GM21619 (cell line): ENCODE data around the gene MACROD2.

ENCODE experiments used
- ATAC-seq: cut with Tn5 transposase; IDR thresholded peaks from one replicate; pipeline ENCODE4 v1.9.1; 2021; ENCODE audit not compliant: unreplicated experiment

The MACROD2 gene

DNA sequence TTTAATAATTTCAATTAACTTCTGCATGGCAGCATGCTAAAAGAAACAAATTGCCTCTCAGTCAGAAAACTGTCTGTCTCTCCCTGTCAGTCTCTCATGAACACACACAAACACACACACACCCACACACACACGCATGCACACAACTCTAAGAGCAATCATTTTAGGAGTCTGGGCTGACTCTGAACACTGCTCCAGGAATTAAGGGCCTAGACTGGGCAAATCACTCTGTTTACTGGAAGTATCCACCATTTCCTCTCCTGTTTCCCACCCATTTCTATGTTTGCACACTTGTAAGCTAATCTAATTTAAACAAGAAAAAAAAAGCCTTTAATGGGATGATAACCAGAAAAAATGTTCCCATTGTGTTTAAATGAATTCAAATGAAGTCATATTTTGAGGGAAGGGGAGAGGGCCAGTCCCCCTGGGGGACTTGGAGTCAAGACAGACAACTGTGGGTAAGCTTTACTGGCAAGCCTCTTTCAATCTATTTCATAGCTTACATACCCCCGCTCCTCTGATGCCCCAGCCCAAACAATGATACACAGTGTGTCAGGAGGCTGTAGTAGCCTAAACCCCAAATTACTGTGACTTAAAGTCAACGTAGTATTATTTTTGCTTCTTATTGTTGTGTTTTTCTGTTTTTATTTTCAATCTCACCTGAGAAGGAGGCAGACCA lies 789.9 kb downstream of the MACROD2 start:
- ATAC-seq: no peak

DNA sequence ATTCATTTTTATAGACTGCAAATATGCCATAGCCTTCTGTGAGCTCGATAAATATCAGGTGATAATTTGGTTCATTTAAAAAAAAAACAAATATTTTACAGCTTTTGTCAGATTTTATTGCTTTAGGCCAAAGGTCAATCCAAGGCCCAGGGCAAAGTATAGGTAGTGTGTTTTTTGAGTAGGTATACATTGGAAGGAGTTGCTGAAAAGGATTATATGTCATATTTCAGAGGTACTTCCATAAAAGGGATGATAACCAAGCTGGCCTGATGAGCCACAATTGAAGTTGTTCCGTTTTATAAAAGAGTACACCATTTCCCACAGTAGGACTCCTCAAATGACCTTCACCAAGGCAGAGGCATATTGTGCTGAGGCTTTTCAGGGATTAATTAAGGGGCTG lies 794.9 kb downstream of the MACROD2 start:
- no peak for ATAC-seq

DNA sequence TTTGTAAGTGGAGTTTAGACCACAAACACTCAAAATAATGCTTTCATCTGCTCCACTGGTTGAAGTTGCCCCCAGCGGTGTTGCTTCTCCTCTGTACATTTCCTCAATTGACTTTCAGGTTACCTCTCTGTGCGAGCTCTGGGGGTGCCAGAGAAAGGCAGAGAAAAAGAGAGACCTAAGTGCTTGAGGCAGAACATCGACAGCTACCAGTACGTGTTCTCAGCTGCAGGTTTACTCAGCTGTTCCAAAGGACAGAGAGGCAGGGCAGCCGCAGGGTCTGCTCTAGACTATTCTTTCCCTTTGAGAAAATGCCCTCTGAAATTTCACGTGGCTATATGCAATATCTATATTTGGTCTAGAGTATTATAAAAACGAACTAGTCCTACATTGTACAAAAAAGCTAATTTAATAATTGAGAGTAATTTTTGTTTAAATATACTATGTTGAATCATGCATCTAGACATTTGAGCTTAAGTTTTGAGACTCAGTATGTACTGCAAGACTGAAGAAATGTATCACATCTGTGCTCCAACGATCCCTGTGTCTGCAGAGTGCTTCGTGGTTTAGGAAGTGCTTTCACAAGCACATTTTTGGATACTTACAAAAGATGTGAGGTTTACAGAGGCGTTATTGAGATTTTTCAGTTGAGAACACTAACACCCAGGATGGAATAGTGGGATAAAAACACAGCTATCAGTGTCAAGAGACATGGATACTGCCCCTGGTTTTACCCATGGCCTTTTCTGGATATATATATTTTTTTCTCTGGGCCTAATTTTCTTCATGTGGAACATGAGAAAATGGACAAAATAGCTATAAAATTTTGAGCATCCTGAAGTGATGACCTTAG lies 795.7 kb downstream of the MACROD2 start:
- ATAC-seq: no peak

DNA sequence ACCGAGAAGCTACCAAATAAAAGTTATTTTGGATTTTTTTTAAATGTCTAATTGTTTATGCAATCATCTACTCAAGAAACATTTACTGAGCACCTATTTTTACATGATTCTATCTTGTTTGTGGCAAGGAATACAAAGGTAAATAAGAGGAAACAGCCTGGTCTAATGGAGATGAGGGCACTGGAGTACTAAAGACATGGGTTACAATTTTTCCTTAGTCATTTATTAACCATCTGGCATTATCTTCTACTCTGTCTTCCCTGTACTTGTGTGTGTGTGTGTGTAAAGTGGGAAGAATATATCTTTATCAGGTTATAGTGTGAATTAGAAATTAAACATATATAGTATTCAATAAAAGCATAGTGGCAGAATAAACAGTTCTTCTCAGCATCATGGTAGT lies 797.6 kb downstream of the MACROD2 start:
- ATAC-seq: no peak

DNA sequence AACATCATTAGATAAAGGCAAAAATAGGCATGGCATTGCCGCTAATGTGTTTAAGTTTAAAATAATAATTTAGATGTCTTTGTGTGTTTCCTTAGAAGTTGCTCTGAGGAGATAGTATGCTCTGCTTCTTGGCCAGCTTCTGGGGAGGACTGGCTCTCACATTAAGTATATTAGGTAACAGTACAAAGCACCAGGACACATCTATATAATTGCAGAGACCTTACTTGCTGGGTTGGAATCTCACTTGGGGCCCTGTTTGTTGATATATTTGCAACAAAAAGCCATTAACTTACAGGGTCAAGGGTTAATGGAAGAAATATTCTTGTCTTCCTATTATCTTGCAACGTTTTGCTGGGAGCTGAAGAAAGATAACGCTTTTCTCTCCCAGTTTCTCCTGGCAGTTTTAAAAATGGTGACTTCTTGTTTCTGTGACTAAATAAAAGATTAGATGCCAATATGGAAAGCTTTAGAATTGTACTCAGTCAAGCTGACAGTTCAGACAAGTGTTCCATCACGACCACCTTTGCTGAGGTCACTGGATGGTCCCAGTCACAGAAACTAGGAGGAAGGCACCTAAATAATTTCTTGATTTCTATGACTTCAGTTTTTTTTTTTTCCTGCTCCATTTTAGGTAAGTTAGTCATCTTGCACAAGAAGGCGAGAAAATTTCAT lies 804.4 kb downstream of the MACROD2 start:
- ATAC-seq: no peak

DNA sequence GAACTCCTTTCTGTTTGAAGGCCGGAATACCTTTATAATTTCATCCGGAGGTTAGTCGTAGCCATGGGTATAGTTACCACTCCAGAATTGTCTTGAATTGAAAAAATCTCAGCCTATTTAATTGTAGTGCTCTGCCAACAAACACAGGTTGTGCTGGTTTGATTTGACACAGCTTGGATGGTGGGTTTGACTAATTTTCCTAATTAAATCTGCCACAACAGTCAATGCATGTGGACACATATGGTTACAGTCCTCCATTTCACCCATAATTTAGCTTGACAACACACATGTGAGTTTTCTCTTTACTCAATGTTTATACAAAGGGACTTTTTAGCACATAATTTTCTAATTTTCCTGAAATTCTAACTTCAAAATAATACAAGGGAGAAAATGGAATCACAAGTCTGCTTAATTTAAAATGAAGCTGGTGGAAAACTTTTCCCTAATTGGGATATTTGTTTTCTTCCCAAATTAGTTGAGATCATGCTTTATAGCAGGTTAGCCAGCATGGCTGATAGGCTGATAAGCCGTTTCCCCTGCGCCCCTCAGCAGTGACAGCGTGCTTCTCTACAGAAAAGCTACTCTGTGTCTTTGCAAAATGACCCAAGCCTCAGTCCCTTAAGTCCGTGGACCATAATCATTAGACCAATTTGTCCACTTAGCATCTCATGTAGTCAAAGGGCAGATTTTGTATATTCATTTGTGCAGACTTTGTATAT lies 805.5 kb downstream of the MACROD2 start:
- no peak for ATAC-seq

DNA sequence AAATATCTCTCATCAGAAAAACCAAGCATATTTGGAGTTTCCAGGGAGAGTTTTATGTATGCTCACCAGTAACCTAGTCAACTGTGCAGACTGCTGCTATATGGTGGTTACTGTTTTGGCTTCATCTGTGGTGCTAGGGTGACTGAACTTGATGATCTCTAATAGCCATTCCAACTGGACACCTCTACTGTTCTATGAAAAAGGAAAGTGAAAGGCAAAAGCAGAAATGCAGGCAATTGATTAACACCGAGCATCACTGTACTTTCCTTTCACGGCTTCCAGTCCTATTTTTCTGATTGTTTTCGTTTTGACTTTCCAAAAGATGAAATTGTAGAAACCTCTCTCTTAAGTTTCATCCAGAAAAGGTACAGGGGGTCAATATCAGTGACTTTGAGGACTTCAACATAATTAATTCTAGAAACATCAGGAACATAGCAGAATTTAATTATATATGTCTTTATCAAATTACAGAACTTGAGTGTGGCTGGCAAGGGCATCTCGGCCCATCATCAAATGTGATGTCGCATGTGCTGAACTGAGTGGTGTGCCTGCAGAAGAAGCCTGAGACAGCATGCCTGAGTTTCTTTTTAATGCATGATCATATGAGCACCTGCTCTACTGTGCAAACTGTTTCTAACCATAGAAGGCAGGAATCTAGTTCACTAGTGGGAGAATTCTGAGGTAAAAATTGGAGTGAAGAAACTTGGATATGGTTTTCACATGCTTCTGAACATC lies 806.4 kb downstream of the MACROD2 start:
- no peak for ATAC-seq

DNA sequence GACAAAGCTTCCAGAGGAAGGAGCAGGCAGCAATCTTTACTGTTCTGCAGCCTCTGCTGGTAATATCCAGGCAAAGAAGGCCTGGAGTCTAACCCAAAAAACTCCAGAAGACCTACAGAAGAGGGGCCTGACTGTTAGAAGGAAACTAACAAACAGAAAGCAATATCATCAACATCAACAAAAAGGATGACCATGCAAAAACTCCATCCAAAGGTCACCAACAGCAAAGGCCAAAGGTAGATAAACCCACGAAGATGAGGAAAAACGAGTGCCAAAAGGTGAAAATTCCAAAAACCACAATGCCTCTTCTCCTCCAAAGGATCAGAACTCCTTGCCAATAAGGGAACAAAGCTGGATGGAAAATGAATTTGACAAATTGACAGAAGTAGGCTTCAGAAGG lies 811.9 kb downstream of the MACROD2 start:
- ATAC-seq: no peak

DNA sequence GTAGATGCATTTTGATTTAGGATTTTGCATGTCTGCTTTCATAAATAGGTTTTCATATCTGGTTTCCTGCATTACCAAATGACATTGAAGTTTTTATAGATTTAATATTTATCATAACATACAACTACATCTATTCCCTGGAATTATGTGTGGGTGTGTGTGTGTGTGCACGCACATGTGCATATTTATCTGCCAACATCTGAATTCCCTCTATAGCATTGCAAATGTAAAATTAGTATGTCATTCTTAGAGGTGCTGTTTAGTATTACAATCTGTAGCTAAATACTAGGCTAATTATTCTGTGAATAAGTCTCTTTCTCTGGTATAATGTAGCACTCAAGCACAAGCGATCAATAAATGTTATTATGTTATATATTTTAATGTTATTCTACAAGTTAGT lies 820.0 kb downstream of the MACROD2 start:
- ATAC-seq: no peak

DNA sequence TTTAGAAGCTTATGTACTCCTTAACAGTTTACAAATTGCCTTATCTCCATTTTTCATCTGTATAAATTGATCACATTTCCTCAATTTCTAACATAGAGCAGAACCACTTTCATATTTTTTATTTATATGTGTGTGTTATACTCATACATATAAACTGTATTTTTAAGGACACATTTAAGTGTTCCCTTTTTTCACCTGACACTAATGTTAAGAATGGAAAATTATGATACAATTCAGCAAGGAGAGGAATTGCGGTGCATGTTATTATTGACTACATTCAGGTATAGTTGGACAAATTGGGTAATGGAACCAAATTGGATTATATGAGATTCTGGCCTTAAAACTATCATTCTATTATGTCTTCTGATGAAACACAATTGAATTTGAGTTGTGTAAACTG lies 821.2 kb downstream of the MACROD2 start:
- ATAC-seq: no peak

DNA sequence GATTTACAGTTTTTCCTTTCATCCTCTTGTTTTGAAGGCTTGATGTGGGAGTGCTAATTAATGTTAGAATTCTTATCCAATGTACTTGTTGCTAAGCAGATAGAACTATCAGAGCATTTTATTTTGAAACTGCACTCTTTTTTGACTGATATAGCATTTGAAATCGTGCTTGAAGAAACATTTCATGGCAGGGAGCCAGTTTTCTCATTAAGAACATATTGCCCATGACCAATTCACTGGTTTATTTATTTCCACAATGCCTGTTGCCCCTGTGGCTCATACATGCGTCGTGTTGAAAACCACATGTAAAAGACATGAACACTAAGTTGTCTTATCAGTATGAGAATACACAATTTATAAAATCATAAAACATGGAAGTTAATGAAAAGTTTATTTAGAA lies 821.8 kb downstream of the MACROD2 start:
- ATAC-seq: no peak

DNA sequence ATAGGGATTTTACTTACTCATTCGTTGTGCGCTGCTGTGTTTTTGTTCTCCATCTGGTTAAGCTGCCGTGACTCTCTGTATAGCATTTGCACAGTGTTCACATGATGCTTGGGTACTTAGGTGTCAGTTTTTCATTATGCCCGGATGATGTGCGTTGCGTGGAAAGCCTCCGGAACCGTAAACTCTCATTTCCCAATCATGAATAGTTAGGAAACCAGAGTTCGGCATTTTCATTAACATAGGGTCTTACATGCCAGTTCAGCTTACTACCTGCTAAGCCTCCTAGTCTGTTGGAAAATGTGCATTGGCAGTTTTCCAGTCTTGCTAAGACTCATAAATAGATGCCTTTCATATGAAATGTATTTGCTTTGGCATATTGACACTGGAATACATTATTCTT lies 825.5 kb downstream of the MACROD2 start:
- no peak for ATAC-seq

DNA sequence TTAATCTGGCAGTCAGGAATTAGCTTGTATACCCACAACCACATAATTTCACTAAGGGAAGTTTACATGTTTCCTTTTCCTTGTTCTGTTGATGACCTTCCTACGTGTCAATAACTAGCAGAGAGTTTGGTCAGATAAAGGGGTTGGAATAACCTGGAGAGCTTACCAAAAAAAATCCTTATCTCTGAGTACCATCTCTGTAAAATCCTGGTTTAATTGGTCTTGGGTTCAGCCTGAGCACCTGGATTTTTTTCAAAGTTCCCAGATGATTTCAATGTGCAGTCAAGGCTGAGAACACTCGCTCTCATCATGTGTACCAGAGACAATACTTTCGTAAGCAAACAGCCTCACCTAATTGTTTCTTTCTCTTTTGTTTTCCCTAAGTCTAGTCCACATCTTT lies 825.9 kb downstream of the MACROD2 start:
- no peak for ATAC-seq

DNA sequence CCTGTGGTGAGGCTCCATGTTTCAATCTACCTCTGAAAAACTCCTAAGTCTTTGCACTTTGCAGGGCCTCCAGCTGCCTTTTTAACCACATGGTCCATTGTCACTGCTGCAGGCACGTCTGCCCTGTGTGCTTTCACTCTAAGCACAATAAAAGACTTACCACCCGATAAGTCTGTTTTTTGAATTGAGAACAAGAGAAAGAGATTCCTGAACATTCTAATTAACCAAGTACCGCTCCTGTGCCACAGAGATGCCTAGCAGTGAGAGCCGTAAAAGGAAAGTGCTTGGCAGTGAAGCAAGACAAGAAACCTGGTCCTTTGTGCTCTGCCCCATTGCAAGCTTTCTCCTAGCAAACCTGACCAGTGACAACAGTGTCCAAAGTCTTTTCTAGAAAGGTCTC lies 829.7 kb downstream of the MACROD2 start:
- no peak for ATAC-seq

DNA sequence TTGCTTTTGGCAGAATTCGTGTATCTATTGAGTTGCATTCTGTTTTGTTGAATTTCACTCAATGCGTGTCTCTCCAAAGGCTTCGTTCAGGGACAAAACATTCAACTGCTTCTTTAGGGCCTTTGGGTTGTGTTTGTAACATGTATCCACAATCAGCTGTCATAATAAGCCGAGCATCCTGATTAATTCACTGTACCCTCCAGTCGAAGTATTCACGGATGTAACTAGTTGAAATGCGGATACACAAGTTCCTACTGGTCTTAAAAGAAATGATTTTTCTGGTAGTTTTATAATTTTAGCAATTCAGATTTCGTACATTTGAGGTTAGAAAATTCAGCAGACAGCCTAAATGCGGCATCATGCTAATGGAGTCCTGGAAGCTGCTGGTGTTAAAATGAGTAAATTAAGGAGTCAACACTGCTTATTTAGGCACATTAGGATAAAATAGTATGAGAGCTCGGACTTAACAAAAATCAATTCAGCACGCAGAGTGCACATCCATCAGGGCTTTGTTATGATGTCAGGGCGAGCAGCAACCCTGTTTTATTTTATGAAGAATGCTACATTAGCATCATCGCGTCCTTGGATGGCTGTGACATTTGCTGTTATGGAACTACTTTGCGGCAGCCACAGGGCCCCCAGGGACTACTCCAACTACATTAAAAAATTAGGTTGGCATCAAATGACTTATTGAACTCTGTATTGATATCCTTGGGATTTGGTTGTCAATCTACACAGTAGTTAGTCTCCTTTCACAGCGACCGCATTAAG lies 831.4 kb downstream of the MACROD2 start:
- no peak for ATAC-seq

DNA sequence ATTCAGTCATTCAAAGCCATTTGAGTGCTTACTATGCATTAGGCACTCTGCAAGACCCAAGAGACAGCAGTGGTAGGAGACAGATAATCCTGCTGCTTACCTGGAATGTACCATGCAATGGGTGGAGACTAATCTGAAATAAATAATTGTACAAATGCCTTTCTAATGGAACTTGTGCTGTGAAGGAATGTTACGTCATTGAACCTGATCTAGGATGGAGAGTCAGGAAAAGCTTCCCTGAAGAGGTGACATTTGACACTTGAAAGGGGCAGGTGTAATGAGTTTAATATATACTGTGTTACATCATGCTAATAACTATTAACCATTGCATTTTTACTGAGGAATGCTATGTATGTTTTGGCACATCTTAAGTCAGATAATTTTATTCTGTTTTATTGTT lies 833.1 kb downstream of the MACROD2 start:
- ATAC-seq: no peak

DNA sequence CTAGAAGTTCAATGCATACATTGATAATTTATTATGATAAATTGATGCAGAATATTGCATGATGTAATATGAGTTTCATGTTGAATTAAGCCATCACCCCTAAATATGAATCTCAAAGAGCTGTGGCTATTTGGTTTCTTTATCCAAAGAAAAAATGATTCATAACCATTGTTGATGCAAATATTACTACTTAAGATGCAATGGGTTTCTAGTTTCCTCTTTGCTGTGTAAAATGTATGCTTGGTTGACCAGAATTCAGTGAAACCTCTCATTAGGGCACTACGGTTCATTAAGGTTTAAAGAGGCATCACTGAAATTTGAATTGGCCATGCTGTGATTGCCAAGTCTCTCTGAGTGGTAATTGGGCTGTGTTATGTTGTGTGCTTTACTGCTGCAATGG lies 834.6 kb downstream of the MACROD2 start:
- ATAC-seq: peak; percentile 45

DNA sequence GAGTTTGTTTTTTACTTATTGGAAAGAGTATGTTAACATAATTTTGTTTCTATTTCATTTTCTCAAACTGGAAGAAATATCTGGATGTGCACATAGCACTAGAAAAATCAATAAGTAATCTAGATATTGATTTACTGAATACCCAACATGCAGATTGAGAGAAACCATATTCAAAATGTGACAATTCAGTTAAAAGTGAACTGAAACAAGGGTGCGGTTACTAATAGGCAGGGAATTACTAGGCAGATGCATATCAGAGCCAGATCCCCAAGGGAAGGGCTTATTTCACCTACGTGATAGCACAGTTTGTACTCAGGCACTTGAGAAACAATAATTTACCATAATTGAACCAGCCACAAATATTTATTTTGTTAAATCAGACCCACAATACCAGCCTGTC lies 835.1 kb downstream of the MACROD2 start:
- ATAC-seq: peak; percentile 67

DNA sequence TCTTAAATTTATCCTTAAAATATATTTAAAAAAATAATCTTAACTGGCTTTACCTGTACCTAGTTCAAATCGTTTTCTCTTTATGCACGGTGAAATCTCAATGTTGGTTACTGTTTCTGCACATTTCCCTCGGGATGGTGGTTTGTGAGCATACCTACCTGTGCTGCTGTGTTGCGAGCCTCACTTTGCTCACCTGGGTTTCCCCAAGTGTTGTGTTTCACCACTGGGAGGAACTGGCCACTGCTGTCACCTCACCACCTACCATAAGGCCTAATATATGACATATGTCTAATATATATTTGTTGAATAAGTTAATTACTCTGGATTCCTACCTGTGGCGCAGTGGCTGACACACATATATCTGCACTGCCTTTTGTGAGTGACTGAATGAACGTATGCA lies 835.6 kb downstream of the MACROD2 start:
- no peak for ATAC-seq

DNA sequence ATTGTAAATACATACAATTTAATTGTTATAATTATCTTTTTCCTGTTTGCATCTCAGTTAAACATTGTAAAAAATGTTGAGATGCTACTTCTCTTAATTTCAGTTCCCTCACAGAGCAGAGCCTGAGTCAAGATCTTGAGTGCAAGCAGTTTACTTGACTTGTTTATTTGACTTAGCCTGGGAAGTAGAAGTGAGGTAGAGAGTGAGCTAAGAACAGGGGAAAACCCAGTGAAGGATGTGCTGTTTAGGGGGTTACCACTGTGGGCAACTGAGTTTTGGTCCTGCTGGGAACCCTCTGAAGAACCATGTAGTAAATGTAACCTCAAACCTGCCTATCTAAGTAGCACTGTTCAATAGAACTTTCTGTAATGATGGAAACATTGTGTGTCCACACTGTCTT lies 837.3 kb downstream of the MACROD2 start:
- peak; percentile 58 for ATAC-seq
